GM18499 (cell line): ENCODE results near the gene PLEKHA6.

Experiments
- ATAC-seq: cut with Tn5 transposase; IDR thresholded peaks from one replicate; pipeline ENCODE4 v1.9.1; 2021; ENCODE audit warnings: moderate number of reproducible peaks; ENCODE audit not compliant: insufficient read depth, unreplicated experiment

Gene PLEKHA6

GRCh38 chr1:204171751-204172178, 188.0 kb downstream of the PLEKHA6 start:
- no peak for ATAC-seq

GRCh38 chr1:204170494-204171155, 189.1 kb downstream of the PLEKHA6 start:
- no peak for ATAC-seq

GRCh38 chr1:204169858-204170257, 189.9 kb downstream of the PLEKHA6 start:
- no peak for ATAC-seq
